ENCODE data around the gene ITFG2.

GRCh38 chr12:2856051-2856450 is 43.6 kb downstream of the ITFG2 start:
- TF ChIP-seq, protein P1, sequence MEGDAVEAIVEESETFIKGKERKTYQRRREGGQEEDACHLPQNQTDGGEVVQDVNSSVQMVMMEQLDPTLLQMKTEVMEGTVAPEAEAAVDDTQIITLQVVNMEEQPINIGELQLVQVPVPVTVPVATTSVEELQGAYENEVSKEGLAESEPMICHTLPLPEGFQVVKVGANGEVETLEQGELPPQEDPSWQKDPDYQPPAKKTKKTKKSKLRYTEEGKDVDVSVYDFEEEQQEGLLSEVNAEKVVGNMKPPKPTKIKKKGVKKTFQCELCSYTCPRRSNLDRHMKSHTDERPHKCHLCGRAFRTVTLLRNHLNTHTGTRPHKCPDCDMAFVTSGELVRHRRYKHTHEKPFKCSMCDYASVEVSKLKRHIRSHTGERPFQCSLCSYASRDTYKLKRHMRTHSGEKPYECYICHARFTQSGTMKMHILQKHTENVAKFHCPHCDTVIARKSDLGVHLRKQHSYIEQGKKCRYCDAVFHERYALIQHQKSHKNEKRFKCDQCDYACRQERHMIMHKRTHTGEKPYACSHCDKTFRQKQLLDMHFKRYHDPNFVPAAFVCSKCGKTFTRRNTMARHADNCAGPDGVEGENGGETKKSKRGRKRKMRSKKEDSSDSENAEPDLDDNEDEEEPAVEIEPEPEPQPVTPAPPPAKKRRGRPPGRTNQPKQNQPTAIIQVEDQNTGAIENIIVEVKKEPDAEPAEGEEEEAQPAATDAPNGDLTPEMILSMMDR (IDR thresholded peaks at IDR 0.05) = no peak
- no peak for TF ChIP-seq POLR2AphosphoS5 (IDR thresholded peaks at IDR 0.05)

Data from breast epithelium (tissue), 3 donors.